Measurements from ENCODE around the gene ROMO1.

The ROMO1 gene

GRCh38 chr20:35734374-35734773, 35.2 kb downstream of the ROMO1 start:
- TF ChIP-seq, protein P1, sequence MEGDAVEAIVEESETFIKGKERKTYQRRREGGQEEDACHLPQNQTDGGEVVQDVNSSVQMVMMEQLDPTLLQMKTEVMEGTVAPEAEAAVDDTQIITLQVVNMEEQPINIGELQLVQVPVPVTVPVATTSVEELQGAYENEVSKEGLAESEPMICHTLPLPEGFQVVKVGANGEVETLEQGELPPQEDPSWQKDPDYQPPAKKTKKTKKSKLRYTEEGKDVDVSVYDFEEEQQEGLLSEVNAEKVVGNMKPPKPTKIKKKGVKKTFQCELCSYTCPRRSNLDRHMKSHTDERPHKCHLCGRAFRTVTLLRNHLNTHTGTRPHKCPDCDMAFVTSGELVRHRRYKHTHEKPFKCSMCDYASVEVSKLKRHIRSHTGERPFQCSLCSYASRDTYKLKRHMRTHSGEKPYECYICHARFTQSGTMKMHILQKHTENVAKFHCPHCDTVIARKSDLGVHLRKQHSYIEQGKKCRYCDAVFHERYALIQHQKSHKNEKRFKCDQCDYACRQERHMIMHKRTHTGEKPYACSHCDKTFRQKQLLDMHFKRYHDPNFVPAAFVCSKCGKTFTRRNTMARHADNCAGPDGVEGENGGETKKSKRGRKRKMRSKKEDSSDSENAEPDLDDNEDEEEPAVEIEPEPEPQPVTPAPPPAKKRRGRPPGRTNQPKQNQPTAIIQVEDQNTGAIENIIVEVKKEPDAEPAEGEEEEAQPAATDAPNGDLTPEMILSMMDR (conservative IDR thresholded peaks at IDR 0.05; ENCODE audit: low read depth, low read length), result no peak
- H3K4me3 ChIP-seq (IDR thresholded peaks at IDR 0.05; ENCODE audit: insufficient read depth, low read depth, low read length), result no peak overlapping the region
- no peak overlapping the region for H2AFZ ChIP-seq (ENCODE audit: low read depth)
- peaks cover 87% of the 10 kb centered on the region for H3K4me1 ChIP-seq (ENCODE audit: low read depth, poor library complexity, severe bottlenecking)
- peaks cover 100% of the 10 kb centered on the region for H3K79me2 ChIP-seq (ENCODE audit: insufficient read depth, low read depth)
- peak overlapping the region; percentile 18; the same call in 1 of the 2 replicates for H3K4me2 ChIP-seq
- H4K20me1 ChIP-seq (ENCODE audit: insufficient read depth), result peaks cover 93% of the 10 kb centered on the region
- no peaks in the 10 kb centered on the region for H3K27me3 ChIP-seq (ENCODE audit: insufficient read depth, low read depth)
- H3K9ac ChIP-seq, result no peak overlapping the region
- peaks cover 80% of the 10 kb centered on the region for H3K36me3 ChIP-seq (ENCODE audit: insufficient read depth)
- no peak overlapping the region; the same call in 1 of the 2 replicates for H3K27ac ChIP-seq

DNA sequence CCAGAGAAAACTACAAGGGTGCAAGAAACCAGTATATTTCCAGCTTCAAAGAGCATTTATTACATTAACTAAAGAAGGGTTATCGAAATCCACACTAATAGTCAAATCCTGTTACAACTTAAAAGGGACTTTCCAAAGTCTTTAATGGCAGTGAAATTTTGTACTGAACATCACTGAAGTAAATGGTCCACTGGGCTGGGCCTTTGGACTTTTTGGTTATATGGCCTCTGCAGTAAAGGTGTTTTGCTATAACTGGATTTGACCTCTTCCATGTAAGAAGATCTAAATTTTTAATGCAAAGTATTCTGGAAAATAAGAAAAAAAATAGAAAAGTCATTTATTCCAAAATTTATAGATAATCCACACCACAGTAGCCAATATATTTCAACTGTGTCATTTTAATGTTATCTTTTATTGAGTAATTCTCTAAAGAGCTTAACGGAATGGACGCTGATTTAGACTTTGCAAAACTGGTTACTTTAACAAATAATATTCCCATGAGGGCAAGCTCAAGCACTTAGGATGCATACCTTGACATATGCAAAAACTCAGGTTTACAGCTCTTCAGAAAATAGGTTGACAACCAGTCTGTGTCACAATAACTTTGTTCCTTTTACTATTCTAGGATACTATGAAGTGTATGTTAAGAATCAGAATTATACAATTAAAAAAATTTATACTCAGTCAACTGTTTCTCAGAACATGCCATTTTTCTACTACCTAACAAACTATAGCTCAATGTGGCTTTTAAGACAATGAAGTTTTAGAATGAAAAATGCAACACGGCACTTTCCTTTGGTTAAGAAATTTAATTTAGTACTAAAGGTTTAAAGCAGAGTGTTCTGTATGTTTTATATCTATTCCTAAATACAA, 35.8 kb downstream of the ROMO1 start:
- Histone ChIP-seq H3K9ac (no peak overlapping the region), H4K20me1 (ENCODE audit: insufficient read depth) (peaks cover 95% of the 10 kb centered on the region), H2AFZ (ENCODE audit: low read depth) (no peak overlapping the region), H3K4me2 (peak overlapping the region; percentile 18), H3K4me3 (IDR thresholded peaks at IDR 0.05; ENCODE audit: insufficient read depth, low read depth, low read length) (no peak overlapping the region), H3K79me2 (ENCODE audit: insufficient read depth, low read depth) (peaks cover 100% of the 10 kb centered on the region), H3K4me1 (ENCODE audit: low read depth, poor library complexity, severe bottlenecking) (peaks cover 89% of the 10 kb centered on the region), H3K27me3 (ENCODE audit: insufficient read depth, low read depth) (no peaks in the 10 kb centered on the region), H3K36me3 (ENCODE audit: insufficient read depth) (peaks cover 81% of the 10 kb centered on the region), H3K27ac (no peak overlapping the region; the same call in 1 of the 2 replicates)
- TF ChIP-seq, protein P1 (conservative IDR thresholded peaks at IDR 0.05; ENCODE audit: low read depth, low read length), result no peak

GRCh38 chr20:35735826-35736470, 36.7 kb downstream of the ROMO1 start:
- H3K4me1 ChIP-seq (ENCODE audit: low read depth, poor library complexity, severe bottlenecking), result peaks cover 90% of the 10 kb centered on the region

DNA sequence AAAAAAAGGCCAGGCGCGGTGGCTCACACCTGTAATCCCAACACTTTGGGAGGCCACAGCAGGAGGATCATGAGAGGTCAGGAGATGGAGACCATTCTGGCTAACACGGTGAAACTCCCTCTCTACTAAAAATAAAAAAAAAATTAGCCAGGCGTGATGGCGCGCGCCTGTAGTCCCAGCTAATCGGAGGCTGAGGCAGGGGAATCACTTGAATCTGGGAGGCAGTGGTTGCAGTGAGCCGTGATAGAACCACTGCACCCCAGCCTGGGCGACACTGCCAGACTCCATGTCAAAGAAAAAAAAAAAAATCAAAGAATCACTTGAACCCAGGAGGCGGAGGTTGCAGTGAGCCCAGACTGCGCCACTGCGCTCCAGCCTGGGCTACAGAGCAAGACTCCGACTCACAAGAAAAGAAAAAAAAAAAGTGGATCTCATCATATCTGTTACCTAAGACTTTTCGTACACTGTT, 38.7 kb downstream of the ROMO1 start:
- Histone ChIP-seq H3K4me1 (ENCODE audit: low read depth, poor library complexity, severe bottlenecking) (peaks cover 73% of the 10 kb centered on the region), H3K36me3 (ENCODE audit: insufficient read depth) (peaks cover 61% of the 10 kb centered on the region; the same call in 1 of the 2 replicates), H3K9ac (no peak overlapping the region), H4K20me1 (ENCODE audit: insufficient read depth) (peaks cover 77% of the 10 kb centered on the region), H3K4me3 (IDR thresholded peaks at IDR 0.05; ENCODE audit: insufficient read depth, low read depth, low read length) (no peak overlapping the region), H3K4me2 (peak overlapping the region; percentile 99; the same call in 1 of the 2 replicates), H3K79me2 (ENCODE audit: insufficient read depth, low read depth) (peaks cover 96% of the 10 kb centered on the region), H2AFZ (ENCODE audit: low read depth) (no peak overlapping the region), H3K27ac (no peak overlapping the region), H3K27me3 (ENCODE audit: insufficient read depth, low read depth) (no peaks in the 10 kb centered on the region)
- TF ChIP-seq, protein P1 (conservative IDR thresholded peaks at IDR 0.05; ENCODE audit: low read depth, low read length), result no peak

More at GRCh38 chr20:35735826-35736470, 36.7 kb downstream of the ROMO1 start:
- Histone ChIP-seq H3K79me2 (ENCODE audit: insufficient read depth, low read depth) (peaks cover 100% of the 10 kb centered on the region), H4K20me1 (ENCODE audit: insufficient read depth) (peaks cover 94% of the 10 kb centered on the region), H3K36me3 (ENCODE audit: insufficient read depth) (peaks cover 79% of the 10 kb centered on the region; the same call in 1 of the 2 replicates), H3K4me2 (peak overlapping the region; percentile 5), H2AFZ (ENCODE audit: low read depth) (no peak overlapping the region), H3K4me3 (IDR thresholded peaks at IDR 0.05; ENCODE audit: insufficient read depth, low read depth, low read length) (no peak overlapping the region), H3K9ac (no peak overlapping the region), H3K27ac (no peak overlapping the region), H3K27me3 (ENCODE audit: insufficient read depth, low read depth) (no peaks in the 10 kb centered on the region)
- TF ChIP-seq, protein P1 (conservative IDR thresholded peaks at IDR 0.05; ENCODE audit: low read depth, low read length), result no peak

Data from KMS-11 (cell line).